Endothelial cell of umbilical vein (primary cell): ENCODE data around the gene IGHMBP2.

ENCODE experiments used
- EZH2 ChIP-seq: IDR thresholded peaks from 2 replicates; pipeline ENCODE4 v1.6.1; 2012; ENCODE audit warnings: borderline replicate concordance, low read depth, mild to moderate bottlenecking, moderate library complexity, low read length, inconsistent platforms; ENCODE audit not compliant: severe bottlenecking
- JUN ChIP-seq: IDR thresholded peaks from 2 replicates; pipeline ENCODE4 v1.6.1; 2011; ENCODE audit warnings: borderline replicate concordance, low read depth; ENCODE audit not compliant: insufficient read length, insufficient read depth
- POLR2A ChIP-seq: IDR thresholded peaks from 2 replicates; pipeline ENCODE4 v1.6.1; 2012; ENCODE audit warnings: low read depth, mild to moderate bottlenecking, control low read depth, low read length
- POLR2AphosphoS5 ChIP-seq: IDR thresholded peaks from 2 replicates; pipeline ENCODE4 v1.6.1; 2012; ENCODE audit warnings: low read depth, mild to moderate bottlenecking, control low read depth, low read length, moderate library complexity; ENCODE audit not compliant: insufficient read depth
- TF ChIP-seq, protein P1 (sequence below), 2 donors: IDR thresholded peaks; 1 replicate in 1 of 2; 2 replicates in 1 of 2; pipeline ENCODE4 v1.5.1; 2011; ENCODE audit warnings: low read length in 2 of 2, mild to moderate bottlenecking in 2 of 2, moderate library complexity in 2 of 2, control low read depth in 1 of 2, inconsistent platforms in 1 of 2, low read depth in 1 of 2; ENCODE audit not compliant: insufficient read depth in 1 of 2; ENCODE audit errors: extremely low read depth in 1 of 2
- TF ChIP-seq, protein P2 (sequence below): IDR thresholded peaks from 2 replicates; pipeline ENCODE4 v1.6.1; 2011; ENCODE audit not compliant: insufficient read depth, insufficient read length

DNA sequence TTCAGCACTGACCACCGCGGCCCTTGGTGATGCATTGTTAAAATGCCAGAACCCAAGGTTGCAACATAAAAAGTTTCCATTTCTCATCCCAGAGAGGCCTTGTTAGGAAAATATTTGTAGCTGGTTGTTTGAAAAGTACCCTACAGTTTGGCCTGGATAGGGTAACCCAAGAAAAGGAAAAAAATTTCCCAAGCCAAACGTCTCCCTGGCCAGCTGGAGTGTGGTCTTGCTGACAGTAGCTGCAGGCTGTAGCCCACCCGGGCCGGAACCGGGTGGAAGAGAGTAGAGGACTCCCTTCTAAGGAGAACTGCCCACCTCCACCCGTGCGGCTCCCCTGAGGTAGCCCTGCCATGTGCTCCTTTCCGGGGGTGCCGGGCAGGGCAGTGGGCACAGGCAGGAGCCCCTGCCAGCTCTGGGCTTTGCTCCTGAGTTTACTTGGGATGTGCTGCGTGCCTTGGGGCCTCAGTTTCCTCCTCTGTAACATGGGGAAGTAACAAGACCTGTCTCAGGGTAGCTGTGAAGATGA, 38.5 kb downstream of the IGHMBP2 start:
- TF ChIP-seq, protein P1, sequence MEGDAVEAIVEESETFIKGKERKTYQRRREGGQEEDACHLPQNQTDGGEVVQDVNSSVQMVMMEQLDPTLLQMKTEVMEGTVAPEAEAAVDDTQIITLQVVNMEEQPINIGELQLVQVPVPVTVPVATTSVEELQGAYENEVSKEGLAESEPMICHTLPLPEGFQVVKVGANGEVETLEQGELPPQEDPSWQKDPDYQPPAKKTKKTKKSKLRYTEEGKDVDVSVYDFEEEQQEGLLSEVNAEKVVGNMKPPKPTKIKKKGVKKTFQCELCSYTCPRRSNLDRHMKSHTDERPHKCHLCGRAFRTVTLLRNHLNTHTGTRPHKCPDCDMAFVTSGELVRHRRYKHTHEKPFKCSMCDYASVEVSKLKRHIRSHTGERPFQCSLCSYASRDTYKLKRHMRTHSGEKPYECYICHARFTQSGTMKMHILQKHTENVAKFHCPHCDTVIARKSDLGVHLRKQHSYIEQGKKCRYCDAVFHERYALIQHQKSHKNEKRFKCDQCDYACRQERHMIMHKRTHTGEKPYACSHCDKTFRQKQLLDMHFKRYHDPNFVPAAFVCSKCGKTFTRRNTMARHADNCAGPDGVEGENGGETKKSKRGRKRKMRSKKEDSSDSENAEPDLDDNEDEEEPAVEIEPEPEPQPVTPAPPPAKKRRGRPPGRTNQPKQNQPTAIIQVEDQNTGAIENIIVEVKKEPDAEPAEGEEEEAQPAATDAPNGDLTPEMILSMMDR (IDR thresholded peaks at IDR 0.05; ENCODE audit: extremely low read depth in 1 of 2, insufficient read depth in 1 of 2, low read depth in 1 of 2, low read length in 2 of 2): no peak
- TF ChIP-seq EZH2: no peak
- no peak for TF ChIP-seq POLR2A
- TF ChIP-seq, protein P2, sequence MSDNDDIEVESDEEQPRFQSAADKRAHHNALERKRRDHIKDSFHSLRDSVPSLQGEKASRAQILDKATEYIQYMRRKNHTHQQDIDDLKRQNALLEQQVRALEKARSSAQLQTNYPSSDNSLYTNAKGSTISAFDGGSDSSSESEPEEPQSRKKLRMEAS: no peak
- no peak for TF ChIP-seq POLR2AphosphoS5
- TF ChIP-seq JUN: no peak
